GM19438 (cell line): Measurements from ENCODE around the gene LOXL3.

ENCODE experiments used
- ATAC-seq: cut with Tn5 transposase; IDR thresholded peaks from one replicate; pipeline ENCODE4 v1.9.1; 2021; ENCODE audit warnings: low read depth; ENCODE audit not compliant: unreplicated experiment

LOXL3 gene, protein sequence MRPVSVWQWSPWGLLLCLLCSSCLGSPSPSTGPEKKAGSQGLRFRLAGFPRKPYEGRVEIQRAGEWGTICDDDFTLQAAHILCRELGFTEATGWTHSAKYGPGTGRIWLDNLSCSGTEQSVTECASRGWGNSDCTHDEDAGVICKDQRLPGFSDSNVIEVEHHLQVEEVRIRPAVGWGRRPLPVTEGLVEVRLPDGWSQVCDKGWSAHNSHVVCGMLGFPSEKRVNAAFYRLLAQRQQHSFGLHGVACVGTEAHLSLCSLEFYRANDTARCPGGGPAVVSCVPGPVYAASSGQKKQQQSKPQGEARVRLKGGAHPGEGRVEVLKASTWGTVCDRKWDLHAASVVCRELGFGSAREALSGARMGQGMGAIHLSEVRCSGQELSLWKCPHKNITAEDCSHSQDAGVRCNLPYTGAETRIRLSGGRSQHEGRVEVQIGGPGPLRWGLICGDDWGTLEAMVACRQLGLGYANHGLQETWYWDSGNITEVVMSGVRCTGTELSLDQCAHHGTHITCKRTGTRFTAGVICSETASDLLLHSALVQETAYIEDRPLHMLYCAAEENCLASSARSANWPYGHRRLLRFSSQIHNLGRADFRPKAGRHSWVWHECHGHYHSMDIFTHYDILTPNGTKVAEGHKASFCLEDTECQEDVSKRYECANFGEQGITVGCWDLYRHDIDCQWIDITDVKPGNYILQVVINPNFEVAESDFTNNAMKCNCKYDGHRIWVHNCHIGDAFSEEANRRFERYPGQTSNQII

DNA sequence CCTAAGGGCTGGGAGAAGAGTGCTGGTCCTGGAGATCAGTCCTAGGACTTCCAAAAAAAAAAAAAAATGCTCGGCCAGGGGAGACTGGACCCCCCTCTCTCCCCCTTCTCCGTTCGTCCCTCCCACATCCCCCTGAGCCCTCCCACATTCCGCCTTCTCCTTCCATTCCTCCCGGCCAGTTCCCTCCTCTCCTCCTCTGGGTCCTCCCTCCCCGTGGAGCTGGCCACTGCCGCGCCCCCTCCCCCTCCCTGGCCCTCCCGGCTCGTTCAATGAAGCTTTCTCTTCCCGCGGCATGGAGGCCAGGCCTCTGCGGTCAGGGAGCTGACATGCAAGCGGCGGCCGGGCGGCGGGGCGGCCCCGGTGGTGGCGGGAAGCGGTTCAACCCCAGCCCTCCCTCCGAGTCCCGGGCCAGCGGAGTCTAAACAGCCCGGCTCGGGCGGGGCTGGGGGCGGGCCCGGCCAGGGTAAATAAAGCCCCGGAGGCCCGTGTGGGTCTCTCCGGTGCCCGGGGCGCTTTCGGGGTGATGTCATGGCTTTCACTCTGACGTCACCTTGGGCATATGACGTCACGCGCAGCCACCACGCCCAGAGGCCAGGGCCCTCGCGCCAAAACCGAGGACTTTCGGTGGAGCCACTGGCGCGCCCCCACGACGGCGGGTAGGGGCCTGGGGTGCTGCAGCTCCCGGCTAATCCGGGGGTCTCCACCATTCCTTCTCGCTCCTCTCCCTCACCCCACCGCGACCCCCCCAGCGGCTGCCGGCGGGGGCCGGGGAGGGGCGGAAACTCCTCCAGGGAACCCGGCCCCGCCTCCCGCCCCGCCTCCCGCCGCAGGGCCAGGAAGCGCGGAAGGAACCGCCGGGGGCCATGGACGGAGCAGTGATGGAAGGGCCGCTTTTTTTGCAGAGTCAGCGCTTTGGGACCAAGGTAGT is at the start of gene LOXL3, which contains the start of gene DOK1:
TSS of gene LOXL3 (minus strand) at position 51 of the 928 bp plus-strand sequence. CDS start 1,308 bp downstream, outside the sequence.
TSS of gene DOK1 (plus strand) at position 829 of the 928 bp plus-strand sequence. CDS start at position 864, 35 bp downstream.
- peak; percentile 44 for ATAC-seq

- no peak for ATAC-seq
These were observed 49.0 kb upstream of the LOXL3 start for GRCh38 chr2:74602586-74603281.

- ATAC-seq, result no peak
These were observed 45.9 kb upstream of the LOXL3 start for GRCh38 chr2:74599676-74600075.

DNA sequence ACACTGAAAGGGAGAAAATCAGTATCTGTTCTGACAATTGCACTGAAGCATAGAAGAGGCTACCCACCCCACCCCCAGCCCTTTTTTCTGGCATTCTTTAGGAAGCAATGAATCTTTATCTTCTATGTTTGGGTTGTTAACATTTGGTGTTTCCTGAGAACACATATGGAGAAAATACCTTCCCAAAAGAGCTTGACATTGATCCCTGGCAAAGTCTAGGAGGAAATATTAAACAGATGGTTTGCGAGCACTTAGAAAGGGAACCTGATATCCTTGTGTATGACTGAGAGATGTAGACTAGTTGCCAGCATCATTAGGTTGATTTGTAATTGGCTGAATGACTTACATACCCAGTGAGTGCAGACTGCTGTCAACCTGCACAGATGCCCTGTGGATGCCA is 43.7 kb upstream of the LOXL3 start:
- no peak for ATAC-seq

DNA sequence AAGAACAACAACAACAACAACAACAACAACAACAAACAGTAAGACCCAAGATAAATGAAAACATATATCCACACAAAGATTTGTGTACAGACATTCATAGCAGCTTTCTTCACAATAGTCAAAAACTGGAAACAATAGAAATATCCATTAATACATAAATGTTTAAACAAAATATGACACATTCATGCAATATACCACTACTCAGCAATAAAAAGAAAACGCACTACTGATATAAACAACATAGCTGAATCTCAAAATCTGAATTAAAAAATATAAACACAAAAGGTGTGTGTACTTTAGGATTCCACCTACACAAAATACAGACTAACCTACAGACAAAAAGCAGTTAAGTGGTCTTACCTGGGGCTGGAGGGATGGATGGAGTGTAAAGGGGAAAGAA is 42.8 kb upstream of the LOXL3 start:
- no peak for ATAC-seq

DNA sequence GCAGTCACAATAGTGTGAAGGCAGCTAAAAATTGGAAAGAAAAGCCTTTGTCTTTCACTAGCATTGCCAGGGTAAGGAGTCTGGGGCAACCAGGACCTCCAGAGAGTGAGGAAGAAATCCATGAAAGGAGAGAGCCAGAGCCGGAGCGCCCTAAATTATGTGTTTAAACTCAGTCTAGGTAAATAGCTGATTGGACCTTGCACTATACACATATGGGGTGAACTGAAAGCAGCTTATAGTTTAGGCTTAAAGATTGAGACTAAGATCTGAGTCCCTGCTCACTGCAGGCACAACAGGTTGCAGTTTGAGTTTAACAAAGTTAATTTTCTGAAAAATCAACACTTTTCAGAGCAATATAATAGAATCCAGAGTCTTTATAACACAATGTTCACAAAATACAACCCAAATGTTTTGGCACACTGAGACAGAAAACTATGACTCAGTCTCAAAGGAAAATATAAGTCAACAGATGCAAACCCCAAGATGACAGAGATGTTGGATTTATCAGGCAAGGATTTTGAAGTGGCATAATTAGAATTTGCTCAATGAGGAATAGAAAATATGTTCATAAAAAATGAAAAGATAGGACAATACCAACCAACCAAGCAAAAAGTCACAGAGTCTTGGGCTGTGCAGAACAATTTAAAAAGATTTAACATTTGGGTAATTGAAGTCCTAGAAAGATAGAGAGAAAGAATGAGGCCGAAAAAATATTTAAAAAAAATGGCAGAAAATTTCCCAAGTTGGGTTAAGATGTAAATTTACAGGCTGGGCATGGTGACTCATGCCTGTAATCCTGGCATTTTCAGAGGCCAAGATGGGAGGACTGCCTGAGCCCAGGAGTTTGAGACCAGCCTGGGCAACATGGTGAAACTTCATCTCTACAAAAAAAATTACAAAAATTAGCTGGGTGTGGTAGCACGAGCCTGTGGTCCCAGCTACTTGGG is 40.4 kb upstream of the LOXL3 start:
- ATAC-seq, result no peak

DNA sequence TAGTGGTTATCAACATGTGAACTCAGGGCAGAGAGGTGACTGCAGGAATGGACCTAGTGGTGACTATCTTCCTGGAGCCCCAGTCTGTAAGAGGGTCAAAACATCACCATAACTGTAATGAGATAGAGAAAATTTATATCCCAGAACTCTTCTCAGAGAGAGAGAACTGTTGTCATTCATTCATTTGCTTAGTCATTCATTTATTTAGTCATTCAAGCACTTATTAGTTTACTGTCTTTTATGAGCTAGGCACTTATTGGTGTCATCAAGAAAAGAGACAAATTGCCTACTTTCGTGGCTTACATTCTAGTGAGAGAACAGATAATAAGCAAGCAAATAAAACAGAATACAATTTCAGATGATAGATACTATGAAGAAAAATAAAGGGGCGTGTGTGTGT is 34.9 kb upstream of the LOXL3 start:
- ATAC-seq, result no peak

GRCh38 chr2:74587664-74588277 is 34.0 kb upstream of the LOXL3 start:
- ATAC-seq, result no peak

DNA sequence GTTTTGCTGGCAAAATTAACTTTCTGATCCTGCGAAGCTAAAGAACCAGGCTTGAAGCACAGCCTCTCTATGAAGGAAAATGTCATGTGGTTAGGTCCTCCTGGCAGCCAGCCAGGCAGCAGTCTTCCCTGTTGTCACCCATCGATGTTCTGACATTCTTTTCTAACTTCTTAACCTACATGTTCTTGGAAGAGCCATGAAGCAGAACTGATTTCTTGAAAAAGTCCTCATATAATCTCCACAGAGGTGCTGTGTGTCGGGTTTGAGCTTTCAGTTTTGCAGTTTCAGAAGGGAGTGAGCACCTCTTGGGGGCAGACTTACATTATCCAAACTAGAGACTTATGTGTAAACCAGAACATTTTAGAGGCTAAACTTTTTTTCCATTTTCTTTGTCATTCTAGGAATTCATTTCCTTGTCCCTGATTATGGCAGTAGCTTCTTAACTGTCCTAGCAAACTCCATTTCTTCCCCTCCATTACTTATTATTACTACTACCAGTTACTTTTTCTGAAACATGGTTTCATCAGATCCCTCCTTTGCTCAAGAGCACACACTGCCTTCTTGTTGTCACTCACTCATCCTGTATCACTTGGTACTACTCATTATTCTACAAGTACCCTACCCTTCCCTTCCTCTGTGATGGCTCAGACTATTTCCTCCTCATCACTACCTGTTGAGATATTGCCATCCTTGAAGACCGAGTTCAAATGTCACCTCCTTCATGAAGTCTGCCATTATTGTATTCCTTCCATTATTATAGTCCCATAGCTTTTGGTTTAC is 31.9 kb upstream of the LOXL3 start:
- no peak for ATAC-seq

DNA sequence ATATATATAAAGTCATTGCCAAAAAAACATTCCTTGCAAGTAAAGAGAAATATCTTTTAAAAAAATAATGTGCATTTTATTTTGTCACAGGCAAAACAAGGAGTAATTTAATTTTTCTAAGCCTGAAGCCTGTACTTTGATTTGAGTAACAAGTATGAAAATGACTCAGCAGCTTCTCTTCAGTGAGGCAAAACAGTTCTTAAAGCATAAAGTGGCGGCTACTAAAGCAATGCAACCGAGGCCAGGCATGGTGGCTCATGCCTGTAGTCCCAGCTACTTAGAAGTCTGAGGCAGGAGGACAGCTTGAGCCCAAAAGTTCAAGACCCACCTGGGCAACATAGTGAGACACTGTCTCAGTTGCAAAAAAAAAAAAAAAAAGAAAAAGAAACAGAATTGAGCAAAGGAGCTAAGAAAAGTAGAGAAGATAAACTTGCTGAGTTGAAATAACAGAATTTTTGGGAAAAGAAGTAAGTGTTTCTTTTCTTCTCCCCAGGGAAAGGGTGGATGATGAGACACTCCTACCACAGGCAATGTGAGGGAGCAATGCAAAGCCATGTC is 30.4 kb upstream of the LOXL3 start:
- ATAC-seq, result no peak

DNA sequence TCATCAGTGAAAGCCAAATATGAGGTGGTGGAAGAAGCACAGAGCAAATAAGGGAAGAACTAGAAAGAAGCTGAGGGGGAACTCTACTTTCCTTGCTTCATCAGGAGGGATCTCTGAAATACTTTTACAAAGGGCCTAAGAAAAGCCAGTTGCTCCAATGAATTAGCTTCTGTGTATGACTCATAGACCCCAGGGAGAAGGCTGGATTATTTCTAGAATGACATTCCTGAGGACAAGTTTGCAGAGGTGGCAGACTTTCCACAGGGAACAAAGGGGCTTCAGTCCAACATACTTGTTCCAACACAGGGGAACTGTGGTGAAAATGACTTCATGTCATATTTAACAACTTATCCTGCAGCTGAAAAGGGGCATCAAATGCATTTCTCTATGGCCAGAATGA is 29.8 kb upstream of the LOXL3 start:
- no peak for ATAC-seq

DNA sequence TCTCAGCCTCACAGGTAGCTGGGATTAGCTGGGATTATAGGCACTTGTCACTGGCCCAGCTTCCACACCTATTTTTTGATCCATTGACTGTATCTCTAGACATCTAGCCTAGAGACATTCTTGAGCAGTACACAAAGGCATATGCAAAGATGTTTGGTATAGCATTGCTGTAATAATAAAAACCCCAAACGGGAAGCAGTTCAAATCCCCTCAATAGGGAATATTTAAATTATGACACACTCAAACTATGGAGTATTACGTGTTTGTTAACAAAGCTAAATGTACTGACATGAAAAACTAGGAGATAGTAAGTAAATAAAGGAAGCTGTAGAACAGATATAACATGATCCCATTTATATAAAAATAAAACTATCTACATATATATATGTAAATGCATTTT is 28.4 kb upstream of the LOXL3 start:
- ATAC-seq, result no peak

GRCh38 chr2:74581463-74581862 is 27.7 kb upstream of the LOXL3 start:
- no peak for ATAC-seq

- no peak for ATAC-seq
These were observed 24.7 kb upstream of the LOXL3 start for GRCh38 chr2:74578408-74578807.

GRCh38 chr2:74577448-74577847 is 23.7 kb upstream of the LOXL3 start:
- ATAC-seq, result no peak

- ATAC-seq, result no peak
These were observed 23.1 kb upstream of the LOXL3 start for GRCh38 chr2:74576863-74577229.

DNA sequence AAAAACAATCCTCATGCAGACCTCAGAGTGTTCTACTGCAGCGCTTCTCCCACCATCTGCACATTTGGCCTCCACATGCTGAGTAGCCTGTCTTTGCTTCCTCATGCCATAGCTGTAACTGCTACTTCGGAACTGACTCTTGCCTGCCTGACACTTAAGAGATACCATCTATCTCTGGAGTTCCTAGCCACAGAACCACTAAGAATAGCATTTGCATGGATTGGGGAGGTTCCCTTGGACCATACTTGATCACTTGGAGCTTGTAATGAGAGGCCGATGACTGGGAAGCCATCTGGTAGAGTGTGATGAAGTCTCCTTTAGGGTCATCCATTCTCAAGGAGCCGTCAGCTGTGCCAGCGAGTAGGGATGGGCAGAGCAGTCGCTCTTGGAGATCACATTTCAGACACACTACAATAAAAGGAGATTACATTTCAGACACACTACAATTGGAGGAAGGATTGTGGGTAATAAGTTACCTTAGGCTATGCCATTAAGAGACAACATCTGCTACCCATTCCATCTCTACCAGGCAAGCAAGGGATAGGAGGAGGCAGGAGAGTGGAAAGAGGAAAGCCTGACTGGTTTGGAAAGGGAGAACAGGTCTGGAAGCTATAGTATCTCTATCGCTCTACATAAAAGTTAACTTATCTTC is 22.6 kb upstream of the LOXL3 start:
- no peak for ATAC-seq
